Measurements from ENCODE around the gene ADGRL1.

ADGRL1 gene

GRCh38 chr19:14127176-14127575, 78.8 kb downstream of the ADGRL1 start:
- TF ChIP-seq TCF12 (IDR thresholded peaks at IDR 0.05; ENCODE audit: low read depth) (no peak), TEAD4 (IDR thresholded peaks at IDR 0.05) (no peak), REST (IDR thresholded peaks at IDR 0.05; ENCODE audit: low read depth) (no peak), RAD21 (IDR thresholded peaks at IDR 0.05; ENCODE audit: low read depth) (no peak), EGR1 (IDR thresholded peaks at IDR 0.05) (no peak), CREB1 (IDR thresholded peaks at IDR 0.05; ENCODE audit: low read depth) (no peak), ZBTB7A (IDR thresholded peaks at IDR 0.05; ENCODE audit: low read depth) (no peak), MAX (IDR thresholded peaks at IDR 0.05) (no peak), CEBPB (IDR thresholded peaks at IDR 0.05) (no peak), YY1 (IDR thresholded peaks at IDR 0.05; ENCODE audit: low read depth) (no peak)
- TF ChIP-seq, protein P1, sequence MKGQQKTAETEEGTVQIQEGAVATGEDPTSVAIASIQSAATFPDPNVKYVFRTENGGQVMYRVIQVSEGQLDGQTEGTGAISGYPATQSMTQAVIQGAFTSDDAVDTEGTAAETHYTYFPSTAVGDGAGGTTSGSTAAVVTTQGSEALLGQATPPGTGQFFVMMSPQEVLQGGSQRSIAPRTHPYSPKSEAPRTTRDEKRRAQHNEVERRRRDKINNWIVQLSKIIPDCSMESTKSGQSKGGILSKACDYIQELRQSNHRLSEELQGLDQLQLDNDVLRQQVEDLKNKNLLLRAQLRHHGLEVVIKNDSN (IDR thresholded peaks at IDR 0.05), result no peak

- TF ChIP-seq TCF12 (IDR thresholded peaks at IDR 0.05; ENCODE audit: low read depth) (no peak), MAX (IDR thresholded peaks at IDR 0.05) (no peak), NFIC (IDR thresholded peaks at IDR 0.05) (no peak), ZBTB7A (IDR thresholded peaks at IDR 0.05; ENCODE audit: low read depth) (no peak), YY1 (IDR thresholded peaks at IDR 0.05; ENCODE audit: low read depth) (no peak), TAF1 (IDR thresholded peaks at IDR 0.05; ENCODE audit: low read depth) (no peak), CEBPB (IDR thresholded peaks at IDR 0.05) (no peak), REST (IDR thresholded peaks at IDR 0.05; ENCODE audit: low read depth) (no peak), FOXM1 (IDR thresholded peaks at IDR 0.05; ENCODE audit: borderline replicate concordance, low read depth) (no peak)
- TF ChIP-seq, protein P1 (IDR thresholded peaks at IDR 0.05), result no peak
Measured at GRCh38 chr19:14122924-14123323, 83.0 kb downstream of the ADGRL1 start.

- TF ChIP-seq MAX (IDR thresholded peaks at IDR 0.05), result no peak
- TF ChIP-seq RAD21 (IDR thresholded peaks at IDR 0.05; ENCODE audit: low read depth), result no peak
- TF ChIP-seq ZBTB7A (IDR thresholded peaks at IDR 0.05; ENCODE audit: low read depth), result no peak
- TF ChIP-seq NFIC (IDR thresholded peaks at IDR 0.05), result no peak
- no peak for TF ChIP-seq CEBPB (IDR thresholded peaks at IDR 0.05)
Measured at GRCh38 chr19:14120497-14120780, 85.5 kb downstream of the ADGRL1 start.

- TF ChIP-seq NFIC (IDR thresholded peaks at IDR 0.05) (no peak), CEBPB (IDR thresholded peaks at IDR 0.05) (no peak), CREB1 (IDR thresholded peaks at IDR 0.05; ENCODE audit: low read depth) (no peak), TEAD4 (IDR thresholded peaks at IDR 0.05) (no peak), FOXM1 (IDR thresholded peaks at IDR 0.05; ENCODE audit: borderline replicate concordance, low read depth) (no peak), MAX (IDR thresholded peaks at IDR 0.05) (no peak), TCF12 (IDR thresholded peaks at IDR 0.05; ENCODE audit: low read depth) (no peak), RAD21 (IDR thresholded peaks at IDR 0.05; ENCODE audit: low read depth) (no peak), EGR1 (IDR thresholded peaks at IDR 0.05) (no peak), REST (IDR thresholded peaks at IDR 0.05; ENCODE audit: low read depth) (no peak), EP300 (IDR thresholded peaks at IDR 0.05; ENCODE audit: borderline replicate concordance) (no peak), ZBTB7A (IDR thresholded peaks at IDR 0.05; ENCODE audit: low read depth) (no peak), YY1 (IDR thresholded peaks at IDR 0.05; ENCODE audit: low read depth) (no peak), TAF1 (IDR thresholded peaks at IDR 0.05; ENCODE audit: low read depth) (no peak)
- TF ChIP-seq, protein P1 (IDR thresholded peaks at IDR 0.05), result no peak
Measured at GRCh38 chr19:14119644-14120496, 86.1 kb downstream of the ADGRL1 start.
